KBM-7 (cell line): Measurements from ENCODE around the gene PLPP2.
A peak's percentile ranks its signal among the peaks of the same experiment; 100 is the strongest.

Experiments
- DNase-seq: peaks from one replicate; pipeline ENCODE4 v3.0.0-alpha.2; 2015
- in situ Hi-C: fragments of 300-500 bp; cut with MboI; formaldehyde crosslinking; loops from 2 replicates; pipeline ENCODE4 v1.14.3; 2020; ENCODE audit warnings: low sequenced_read_pairs, low pct_unique_long_range_greater_than_20kb, mixed read lengths

The PLPP2 gene

GRCh38 chr19:291006-291521, at the start of gene PLPP2:
Gene PLPP2, minus strand, starts transcription at chr19:291403. Its CDS starts 67 bp downstream, at chr19:291336.
- in situ Hi-C loops, result no loop called here
- no peak for DNase-seq

- in situ Hi-C loops, result no loop called here
- no peak for DNase-seq
These were observed 49.6 kb upstream of the PLPP2 start for GRCh38 chr19:340620-341385.

- in situ Hi-C loops, result no loop called here
These were observed 48.2 kb upstream of the PLPP2 start for GRCh38 chr19:339262-339887.

GRCh38 chr19:338421-338820, 47.2 kb upstream of the PLPP2 start:
- peak; percentile 21 for DNase-seq
- in situ Hi-C loops, result no loop called here

More at GRCh38 chr19:339262-339887, 48.2 kb upstream of the PLPP2 start:
- no peak for DNase-seq

- in situ Hi-C loops, result no loop called here
- no peak for DNase-seq
These were observed 44.9 kb upstream of the PLPP2 start for GRCh38 chr19:336067-336614.

GRCh38 chr19:335486-336066, 44.4 kb upstream of the PLPP2 start:
- in situ Hi-C loops, result no loop called here

GRCh38 chr19:335072-335471, 43.9 kb upstream of the PLPP2 start:
- no peak for DNase-seq
- in situ Hi-C loops, result no loop called here

More at GRCh38 chr19:335486-336066, 44.4 kb upstream of the PLPP2 start:
- no peak for DNase-seq

- DNase-seq, result no peak
- in situ Hi-C loops, result no loop called here
These were observed 43.3 kb upstream of the PLPP2 start for GRCh38 chr19:334296-335071.

- no peak for DNase-seq
- in situ Hi-C loops, result no loop called here
These were observed 39.3 kb upstream of the PLPP2 start for GRCh38 chr19:330503-330902.

- in situ Hi-C loops, result no loop called here
- no peak for DNase-seq
These were observed 38.7 kb upstream of the PLPP2 start for GRCh38 chr19:329876-330275.

GRCh38 chr19:328025-328505, 36.9 kb upstream of the PLPP2 start:
- in situ Hi-C loops, result no loop called here

GRCh38 chr19:327291-328024, 36.3 kb upstream of the PLPP2 start:
- DNase-seq, result no peak
- in situ Hi-C loops, result no loop called here

More at GRCh38 chr19:328025-328505, 36.9 kb upstream of the PLPP2 start:
- DNase-seq, result no peak

GRCh38 chr19:326871-327270, 35.7 kb upstream of the PLPP2 start:
- in situ Hi-C loops, result no loop called here
- no peak for DNase-seq

- in situ Hi-C loops, result no loop called here
- no peak for DNase-seq
These were observed 34.8 kb upstream of the PLPP2 start for GRCh38 chr19:325937-326565.

GRCh38 chr19:325173-325936, 34.2 kb upstream of the PLPP2 start:
- DNase-seq, result no peak
- in situ Hi-C loops, result no loop called here

- no peak for DNase-seq
- in situ Hi-C loops, result no loop called here
These were observed 33.5 kb upstream of the PLPP2 start for GRCh38 chr19:324716-325115.

- in situ Hi-C loops, result no loop called here
- no peak for DNase-seq
These were observed 31.4 kb upstream of the PLPP2 start for GRCh38 chr19:322616-323015.

- DNase-seq, result no peak
- in situ Hi-C loops, result no loop called here
These were observed 27.2 kb upstream of the PLPP2 start for GRCh38 chr19:318509-318774.
